Bronchial smooth muscle cell (primary cell): ENCODE data around the gene GPR32. TPM values are rescaled to one million over a fixed set of nuclear protein-coding genes. Genes with fewer than 3 reads are reported as not detected.

Source experiments
- total RNA-seq: library from RNA; depleted of rRNA; stranded (reverse); fragments of >200 nt; gene quantifications from 2 replicates; pipeline ENCODE4 v1.2.1, GENCODE V29; 2014

GPR32 gene, protein sequence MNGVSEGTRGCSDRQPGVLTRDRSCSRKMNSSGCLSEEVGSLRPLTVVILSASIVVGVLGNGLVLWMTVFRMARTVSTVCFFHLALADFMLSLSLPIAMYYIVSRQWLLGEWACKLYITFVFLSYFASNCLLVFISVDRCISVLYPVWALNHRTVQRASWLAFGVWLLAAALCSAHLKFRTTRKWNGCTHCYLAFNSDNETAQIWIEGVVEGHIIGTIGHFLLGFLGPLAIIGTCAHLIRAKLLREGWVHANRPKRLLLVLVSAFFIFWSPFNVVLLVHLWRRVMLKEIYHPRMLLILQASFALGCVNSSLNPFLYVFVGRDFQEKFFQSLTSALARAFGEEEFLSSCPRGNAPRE
- not detected in 2 replicates for total RNA-seq

GRCh38 chr19:50770164-50770563 lies at the start of gene GPR32:
Gene GPR32 (plus strand): TSS chr19:50770464. CDS start chr19:50770601, 137 bp downstream.

DNA sequence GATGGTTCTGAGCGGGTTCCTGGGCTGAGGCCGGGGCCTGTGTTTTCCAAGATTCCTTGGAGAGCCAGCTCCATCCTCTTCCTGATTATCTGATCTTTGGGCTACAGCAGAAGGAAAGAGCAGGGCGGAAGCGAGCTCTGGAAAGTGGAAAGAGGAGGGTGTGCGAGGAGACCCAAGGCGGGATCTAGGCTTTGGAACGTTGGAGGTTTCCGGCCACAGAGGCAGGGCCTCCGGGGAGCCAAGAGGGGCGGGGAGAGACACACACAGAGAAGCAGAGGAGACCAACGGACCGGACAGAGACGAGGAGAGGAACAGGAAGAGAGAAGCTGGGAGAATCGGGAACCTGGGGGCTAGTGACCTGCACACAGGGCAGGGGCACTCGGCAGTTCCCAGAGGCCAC lies 47.2 kb upstream of the GPR32 start, which contains the start of gene CLEC11A:
Gene CLEC11A, plus strand, starts transcription at position 296 of the 400 bp plus-strand sequence. CDS start 162 bp downstream, outside the sequence.

DNA sequence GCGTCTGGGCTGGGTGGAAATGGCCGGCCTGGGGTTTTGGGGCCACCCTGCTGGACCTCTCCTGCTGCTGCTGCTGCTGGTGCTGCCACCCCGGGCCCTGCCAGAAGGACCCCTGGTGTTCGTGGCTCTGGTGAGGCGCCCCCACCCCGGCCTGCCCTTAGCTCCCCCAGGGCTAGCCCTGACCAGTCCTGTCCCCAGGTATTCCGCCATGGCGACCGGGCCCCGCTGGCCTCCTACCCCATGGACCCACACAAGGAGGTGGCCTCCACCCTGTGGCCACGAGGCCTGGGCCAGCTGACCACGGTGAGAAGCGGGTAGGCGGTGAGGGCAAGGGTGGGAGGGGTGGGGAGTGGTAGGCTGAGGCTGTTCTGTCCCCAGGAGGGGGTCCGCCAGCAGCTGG lies 20.1 kb downstream of the GPR32 start, which contains the start of gene ACP4:
Gene ACP4, plus strand, starts transcription at position 20 of the 400 bp plus-strand sequence. Its CDS starts 0 bp downstream, at position 20.

Other genes with a start within 250 kb of the GPR32 start
- gene LRRC4B, start 202.0 kb upstream of the GPR32 start, total RNA-seq: under 0.01 and 0.94 TPM in 2 replicates
- not detected in 2 replicates for gene SYT3, start 130.6 kb upstream of the GPR32 start, total RNA-seq
- not detected in 2 replicates for gene C19orf81, start 121.0 kb upstream of the GPR32 start, total RNA-seq
- gene SHANK1, start 50.7 kb upstream of the GPR32 start, total RNA-seq: 0.60 and 3.3 TPM in 2 replicates
- gene CLEC11A, start 47.1 kb upstream of the GPR32 start, total RNA-seq: 21.3 and 46.3 TPM in 2 replicates
- gene ACP4, start 20.0 kb downstream of the GPR32 start, total RNA-seq: not detected in 2 replicates
- gene KLK1, start 53.3 kb downstream of the GPR32 start, total RNA-seq: not detected in 2 replicates
- gene KLK15, start 63.1 kb downstream of the GPR32 start, total RNA-seq: 0.09 TPM in 1 of 2 replicates, not detected in the other
- 0.09 TPM in 1 of 2 replicates, not detected in the other for gene KLK3, start 84.5 kb downstream of the GPR32 start, total RNA-seq
- gene KLK2, start 103.0 kb downstream of the GPR32 start, total RNA-seq: not detected in 2 replicates
- gene KLK4, start 140.9 kb downstream of the GPR32 start, total RNA-seq: not detected in 2 replicates
- 0.34 TPM in 1 of 2 replicates, not detected in the other for gene KLK5, start 182.6 kb downstream of the GPR32 start, total RNA-seq
- not detected in 2 replicates for gene KLK6, start 199.1 kb downstream of the GPR32 start, total RNA-seq
- gene KLK7, start 213.5 kb downstream of the GPR32 start, total RNA-seq: not detected in 2 replicates
- gene KLK8, start 231.1 kb downstream of the GPR32 start, total RNA-seq: not detected in 2 replicates
- gene KLK10, start 249.2 kb downstream of the GPR32 start, total RNA-seq: not detected in 2 replicates